Ishikawa (cell line): ENCODE results near the gene ARHGAP19.

Source experiments
- CEBPB ChIP-seq: IDR thresholded peaks from 2 replicates; pipeline ENCODE4 v1.6.1; 2012
- CREB1 ChIP-seq: IDR thresholded peaks from 2 replicates; pipeline ENCODE4 v1.6.1; 2012; ENCODE audit warnings: low read depth
- EGR1 ChIP-seq: IDR thresholded peaks from 2 replicates; pipeline ENCODE4 v1.6.1; 2012
- EP300 ChIP-seq: IDR thresholded peaks from 2 replicates; pipeline ENCODE4 v1.6.1; 2012; ENCODE audit warnings: borderline replicate concordance
- FOXM1 ChIP-seq: IDR thresholded peaks from 2 replicates; pipeline ENCODE4 v1.6.1; 2012; ENCODE audit warnings: low read depth, borderline replicate concordance
- MAX ChIP-seq: IDR thresholded peaks from 2 replicates; pipeline ENCODE4 v1.6.1; 2012
- NFIC ChIP-seq: IDR thresholded peaks from 2 replicates; pipeline ENCODE4 v1.6.1; 2012
- RAD21 ChIP-seq: IDR thresholded peaks from 2 replicates; pipeline ENCODE4 v1.6.1; 2012; ENCODE audit warnings: low read depth
- TAF1 ChIP-seq: IDR thresholded peaks from 2 replicates; pipeline ENCODE4 v1.6.1; 2012; ENCODE audit warnings: low read depth, mild to moderate bottlenecking
- TCF12 ChIP-seq: IDR thresholded peaks from 2 replicates; pipeline ENCODE4 v1.6.1; 2012; ENCODE audit warnings: low read depth
- TEAD4 ChIP-seq: IDR thresholded peaks from 2 replicates; pipeline ENCODE4 v1.6.1; 2012
- USF1 ChIP-seq: IDR thresholded peaks from 2 replicates; pipeline ENCODE4 v1.6.1; 2012
- YY1 ChIP-seq: IDR thresholded peaks from 2 replicates; pipeline ENCODE4 v1.6.1; 2012; ENCODE audit warnings: low read depth
- ZBTB7A ChIP-seq: IDR thresholded peaks from 2 replicates; pipeline ENCODE4 v1.6.1; 2012; ENCODE audit warnings: low read depth
- TF ChIP-seq, protein P1 (sequence below): IDR thresholded peaks from 2 replicates; pipeline ENCODE4 v1.6.1; 2012; ENCODE audit warnings: low read depth, mild to moderate bottlenecking

The ARHGAP19 gene

GRCh38 chr10:97217299-97217698 lies 75.1 kb downstream of the ARHGAP19 start:
- TF ChIP-seq FOXM1 (no peak), TEAD4 (no peak), RAD21 (no peak), YY1 (no peak), MAX (no peak), ZBTB7A (no peak), TAF1 (no peak), TCF12 (no peak), USF1 (no peak), EP300 (no peak), NFIC (no peak), EGR1 (no peak), CREB1 (no peak), CEBPB (no peak)
- TF ChIP-seq, protein P1, sequence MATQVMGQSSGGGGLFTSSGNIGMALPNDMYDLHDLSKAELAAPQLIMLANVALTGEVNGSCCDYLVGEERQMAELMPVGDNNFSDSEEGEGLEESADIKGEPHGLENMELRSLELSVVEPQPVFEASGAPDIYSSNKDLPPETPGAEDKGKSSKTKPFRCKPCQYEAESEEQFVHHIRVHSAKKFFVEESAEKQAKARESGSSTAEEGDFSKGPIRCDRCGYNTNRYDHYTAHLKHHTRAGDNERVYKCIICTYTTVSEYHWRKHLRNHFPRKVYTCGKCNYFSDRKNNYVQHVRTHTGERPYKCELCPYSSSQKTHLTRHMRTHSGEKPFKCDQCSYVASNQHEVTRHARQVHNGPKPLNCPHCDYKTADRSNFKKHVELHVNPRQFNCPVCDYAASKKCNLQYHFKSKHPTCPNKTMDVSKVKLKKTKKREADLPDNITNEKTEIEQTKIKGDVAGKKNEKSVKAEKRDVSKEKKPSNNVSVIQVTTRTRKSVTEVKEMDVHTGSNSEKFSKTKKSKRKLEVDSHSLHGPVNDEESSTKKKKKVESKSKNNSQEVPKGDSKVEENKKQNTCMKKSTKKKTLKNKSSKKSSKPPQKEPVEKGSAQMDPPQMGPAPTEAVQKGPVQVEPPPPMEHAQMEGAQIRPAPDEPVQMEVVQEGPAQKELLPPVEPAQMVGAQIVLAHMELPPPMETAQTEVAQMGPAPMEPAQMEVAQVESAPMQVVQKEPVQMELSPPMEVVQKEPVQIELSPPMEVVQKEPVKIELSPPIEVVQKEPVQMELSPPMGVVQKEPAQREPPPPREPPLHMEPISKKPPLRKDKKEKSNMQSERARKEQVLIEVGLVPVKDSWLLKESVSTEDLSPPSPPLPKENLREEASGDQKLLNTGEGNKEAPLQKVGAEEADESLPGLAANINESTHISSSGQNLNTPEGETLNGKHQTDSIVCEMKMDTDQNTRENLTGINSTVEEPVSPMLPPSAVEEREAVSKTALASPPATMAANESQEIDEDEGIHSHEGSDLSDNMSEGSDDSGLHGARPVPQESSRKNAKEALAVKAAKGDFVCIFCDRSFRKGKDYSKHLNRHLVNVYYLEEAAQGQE: no peak

DNA sequence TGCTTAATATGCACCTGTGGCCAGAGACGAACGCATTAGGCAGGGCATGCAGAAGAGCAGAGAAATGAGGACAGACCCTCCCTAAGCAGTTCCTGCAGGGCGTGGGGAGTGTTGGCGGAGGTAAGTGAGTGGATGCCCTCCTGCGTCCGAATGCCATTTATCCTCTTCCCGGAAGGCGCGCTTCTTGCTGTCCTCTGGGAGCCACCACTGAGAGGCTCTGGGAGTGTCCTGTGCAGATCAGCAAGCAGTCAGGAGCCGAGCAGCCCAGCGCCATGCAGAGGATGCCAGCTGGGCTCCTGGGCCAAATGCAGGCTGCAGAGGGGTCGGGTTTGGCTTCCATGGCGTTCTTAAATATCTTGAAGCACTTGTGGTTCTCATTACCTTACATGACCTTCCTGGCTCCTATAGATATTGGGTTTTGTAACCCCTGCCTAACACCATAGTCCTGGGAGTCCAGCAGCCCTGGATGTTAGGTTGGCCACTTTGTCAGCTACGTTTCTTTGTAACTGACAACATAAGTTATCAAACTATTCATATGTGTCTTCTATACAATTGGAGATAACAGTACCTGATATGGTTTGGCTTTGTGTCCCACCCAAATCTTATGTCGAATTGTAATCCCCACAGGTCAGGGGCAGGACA lies 76.7 kb downstream of the ARHGAP19 start:
- TF ChIP-seq, protein P1: no peak
- TF ChIP-seq ZBTB7A (no peak), TAF1 (no peak), TEAD4 (no peak), EP300 (no peak), YY1 (no peak), CREB1 (no peak), CEBPB (no peak), USF1 (no peak), EGR1 (no peak), FOXM1 (no peak), NFIC (no peak), TCF12 (no peak)

- no peak for TF ChIP-seq FOXM1
- no peak for TF ChIP-seq TEAD4
- TF ChIP-seq NFIC: no peak
- TF ChIP-seq YY1: no peak
- TF ChIP-seq RAD21: no peak
- no peak for TF ChIP-seq ZBTB7A
- TF ChIP-seq EGR1: no peak
- TF ChIP-seq TCF12: no peak
- no peak for TF ChIP-seq MAX
- TF ChIP-seq USF1: no peak
- TF ChIP-seq TAF1: no peak
- no peak for TF ChIP-seq CEBPB
- TF ChIP-seq, protein P1: no peak
- TF ChIP-seq EP300: no peak
- no peak for TF ChIP-seq CREB1
These were observed 79.0 kb downstream of the ARHGAP19 start for GRCh38 chr10:97213431-97213830.
